GM10248 (cell line): Measurements from ENCODE around the gene CPNE9.
A peak's percentile ranks its signal among the peaks of the same experiment; 100 is the strongest.

Experiments used
- CTCF ChIA-PET: fragments of 300-600 bp; sonication (Branson Sonifier 250); formaldehyde crosslinking; extraction: SDS; loops from one replicate; lab custom pipeline; 2021; ENCODE audit warnings: antibody characterized with exemption; lab: Yijun Ruan, JAX
- POLR2A ChIA-PET: fragments of 350-650 bp; sonication (Branson Sonifier 250); formaldehyde crosslinking; extraction: SDS; loops from one replicate; lab custom pipeline; 2020; ENCODE audit warnings: antibody characterized with exemption; lab: Yijun Ruan, JAX
- DNase-seq: peaks from one replicate; pipeline ENCODE4 v3.0.0; 2012; ENCODE audit errors: extremely low spot score
- CTCF ChIP-seq: IDR thresholded peaks from 2 replicates; pipeline ENCODE4 v1.5.1; 2012; ENCODE audit warnings: mild to moderate bottlenecking, low read depth; ENCODE audit errors: extremely low read depth, missing control alignments, control extremely low read depth

CPNE9 gene

DNA sequence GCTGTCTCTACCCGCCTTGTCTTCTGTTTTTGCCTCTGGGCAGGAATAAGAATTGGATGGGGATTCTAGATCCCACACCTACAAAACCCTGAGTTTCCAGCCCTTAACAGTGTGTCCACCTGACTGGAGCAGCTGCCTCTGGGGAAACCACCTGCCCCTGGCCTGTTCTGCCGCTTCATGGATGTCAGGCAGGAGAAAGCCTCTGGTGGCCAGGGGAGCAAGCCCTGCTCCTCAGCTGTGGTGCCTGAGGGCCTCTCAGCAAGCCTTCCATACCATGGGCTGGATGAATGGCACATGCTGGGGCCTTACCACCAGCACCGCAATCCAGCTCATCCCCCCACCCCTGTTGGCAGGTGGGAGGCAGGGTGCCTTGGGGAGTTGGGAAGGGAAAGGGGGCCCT, 5.3 kb upstream of the CPNE9 start:
- ChIA-PET CTCF (interaction anchor here (1.2 to 2.4 kb wide), 4 partner anchors 10 to 194 kb away, joined by 3 to 7 read pairs (median 5); no protein-coding TSS in a partner anchor), POLR2A (interaction anchor here (0.7 kb wide), 1 partner anchor 14 kb away, joined by 4 read pairs; no protein-coding TSS in a partner anchor)
- no peak for DNase-seq
- no peak for TF ChIP-seq CTCF

GRCh38 chr3:9700536-9700935, 3.1 kb upstream of the CPNE9 start:
- no peak for TF ChIP-seq CTCF
- DNase-seq = no peak
- ChIA-PET CTCF (interaction anchor here (1.1 kb wide), 2 partner anchors 32 to 48 kb away, joined by 3 read pairs; no protein-coding TSS in a partner anchor), POLR2A (no interaction called here)

GRCh38 chr3:9701006-9701405, 2.6 kb upstream of the CPNE9 start:
- ChIA-PET POLR2A (no interaction called here), CTCF (interaction anchor here (1.1 kb wide), 1 partner anchor 31 kb away, joined by 3 read pairs; no protein-coding TSS in a partner anchor)
- no peak for DNase-seq
- TF ChIP-seq CTCF = no peak

DNA sequence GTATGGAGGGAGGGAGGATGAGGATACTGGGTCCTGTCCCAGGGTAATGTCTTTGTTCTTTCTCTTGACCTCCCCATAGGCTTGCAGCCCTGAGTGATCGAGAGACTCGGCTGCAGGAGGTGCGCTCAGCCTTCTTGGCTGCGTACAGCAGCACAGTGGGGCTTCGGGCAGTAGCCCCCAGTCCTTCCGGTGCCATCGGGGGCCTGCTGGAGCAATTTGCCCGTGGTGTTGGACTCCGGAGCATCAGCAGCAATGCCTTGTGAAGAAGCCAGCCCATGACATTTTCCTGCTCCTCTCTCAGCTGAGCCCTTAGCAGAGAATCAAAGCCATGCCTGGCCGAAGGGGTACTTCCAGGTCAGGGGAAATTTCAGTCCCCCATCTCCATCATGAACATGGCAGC, 1.9 kb upstream of the CPNE9 start:
- ChIA-PET POLR2A (no interaction called here), CTCF (interaction anchor here (1.1 to 1.7 kb wide), 2 partner anchors 26 to 31 kb away, joined by 3 to 4 read pairs; no protein-coding TSS in a partner anchor)
- no peak for TF ChIP-seq CTCF
- no peak for DNase-seq

- ChIA-PET CTCF (interaction anchor here (0.8 to 1.7 kb wide), 3 partner anchors 23 to 199 kb away, joined by 3 to 4 read pairs (median 4); no protein-coding TSS in a partner anchor), POLR2A (no interaction called here)
- TF ChIP-seq CTCF = no peak
- DNase-seq = no peak
Observed at GRCh38 chr3:9703240-9703639, 393 bp upstream of the CPNE9 start.

DNA sequence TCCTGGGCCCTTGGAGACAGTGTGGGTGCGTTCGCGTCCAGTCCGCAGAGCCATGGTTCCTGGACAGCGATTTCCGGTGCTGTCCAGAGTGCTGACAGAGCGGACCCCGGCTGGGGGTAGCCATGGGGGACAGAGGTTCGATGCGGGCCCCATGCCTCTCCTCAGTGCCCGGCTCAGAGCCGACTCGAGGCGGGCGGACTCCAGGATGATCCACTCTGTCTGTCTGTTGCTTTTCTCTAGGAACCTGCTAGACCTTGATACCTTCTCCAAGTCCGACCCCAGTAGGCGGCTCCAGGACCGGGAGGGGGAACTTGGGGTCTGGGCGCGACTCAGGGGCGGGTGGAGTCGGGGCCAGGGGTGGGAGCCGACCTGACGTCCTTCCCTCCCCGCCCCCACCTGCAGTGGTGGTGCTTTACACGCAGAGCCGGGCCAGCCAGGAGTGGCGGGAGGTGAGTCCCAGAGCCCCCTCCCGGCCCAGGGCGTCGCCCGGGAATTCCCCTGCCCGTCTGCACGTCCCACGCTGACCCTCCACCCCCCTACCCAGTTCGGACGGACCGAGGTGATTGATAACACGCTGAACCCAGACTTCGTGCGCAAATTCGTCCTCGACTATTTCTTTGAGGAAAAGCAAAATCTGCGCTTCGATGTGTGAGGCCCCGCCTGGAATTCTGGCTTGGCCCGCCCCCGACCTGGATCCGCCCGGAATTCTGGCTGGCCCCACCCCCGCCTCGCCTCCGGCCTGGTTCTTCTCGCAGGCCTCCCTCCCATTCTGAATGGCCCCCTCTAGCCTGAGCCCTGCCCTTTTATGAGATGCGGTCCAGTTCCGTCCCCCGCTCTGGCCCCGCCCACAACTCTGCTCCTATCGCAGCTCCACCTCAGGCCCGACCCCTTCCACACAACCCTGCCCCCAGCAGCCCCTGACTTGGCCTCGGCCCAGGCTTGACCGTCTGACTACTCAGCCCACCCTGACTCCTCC, 1.0 kb downstream of the CPNE9 start:
- DNase-seq = peak; percentile 55
- POLR2A ChIA-PET = no interaction called here

More for the DNA sequence above, 1.0 kb downstream of the CPNE9 start:
- no peak for TF ChIP-seq CTCF
- CTCF ChIA-PET = no interaction called here
